Measurements from ENCODE around the gene BICC1.
"Not testable (repeated sequence)": the region's sequence is repeated elsewhere in the genome, so short reads cannot be mapped to it uniquely, and the experiment has no call there.

The BICC1 gene

GRCh38 chr10:58567652-58568051, 55.0 kb downstream of the BICC1 start:
- DNase-seq: no peak

- DNase-seq: no peak
These were observed 55.8 kb downstream of the BICC1 start for GRCh38 chr10:58568428-58568935.

- no peak for DNase-seq
These were observed 57.6 kb downstream of the BICC1 start for GRCh38 chr10:58570307-58570723.

GRCh38 chr10:58570979-58571378, 58.3 kb downstream of the BICC1 start:
- DNase-seq: no peak

GRCh38 chr10:58573144-58573543, 60.5 kb downstream of the BICC1 start:
- no peak for DNase-seq

- no peak for DNase-seq
These were observed 61.4 kb downstream of the BICC1 start for GRCh38 chr10:58574058-58574457.

GRCh38 chr10:58575491-58575890, 62.8 kb downstream of the BICC1 start:
- peak; percentile 48 for DNase-seq

- DNase-seq: no peak
These were observed 64.2 kb downstream of the BICC1 start for GRCh38 chr10:58576751-58577436.

- no peak for DNase-seq
These were observed 64.7 kb downstream of the BICC1 start for GRCh38 chr10:58577437-58577777.

GRCh38 chr10:58578366-58578765, 65.7 kb downstream of the BICC1 start:
- no peak for DNase-seq

- DNase-seq: no peak
These were observed 66.5 kb downstream of the BICC1 start for GRCh38 chr10:58579011-58579655.

- DNase-seq: no peak
These were observed 69.4 kb downstream of the BICC1 start for GRCh38 chr10:58582045-58582444.

GRCh38 chr10:58585435-58585834, 72.8 kb downstream of the BICC1 start:
- DNase-seq: no peak

- DNase-seq: no peak
These were observed 73.9 kb downstream of the BICC1 start for GRCh38 chr10:58586282-58587245.

- no peak for DNase-seq
These were observed 75.0 kb downstream of the BICC1 start for GRCh38 chr10:58587676-58588075.

GRCh38 chr10:58588673-58589265, 76.1 kb downstream of the BICC1 start:
- DNase-seq: no peak

GRCh38 chr10:58590152-58590840, 77.6 kb downstream of the BICC1 start:
- no peak for DNase-seq

- no peak for DNase-seq
These were observed 78.3 kb downstream of the BICC1 start for GRCh38 chr10:58590924-58591323.

- DNase-seq: no peak
These were observed 80.3 kb downstream of the BICC1 start for GRCh38 chr10:58593008-58593407.

- not testable (repeated sequence) for DNase-seq
These were observed 84.5 kb downstream of the BICC1 start for GRCh38 chr10:58597211-58597610.

- no peak for DNase-seq
These were observed 87.4 kb downstream of the BICC1 start for GRCh38 chr10:58599927-58600553.

GRCh38 chr10:58608351-58608750, 95.7 kb downstream of the BICC1 start:
- DNase-seq: no peak
